ENCODE results near the gene LCE3E.
"Not testable (repeated sequence)": the region's sequence is repeated elsewhere in the genome, so short reads cannot be mapped to it uniquely, and the experiment has no call there.

The LCE3E gene

GRCh38 chr1:152566681-152567080 is at the start of gene LCE3E:
Gene LCE3E (minus strand): TSS chr1:152566780. CDS start chr1:152566208, 572 bp downstream.
- intact Hi-C loops (cut with DNase I): no loop called here
- DNase-seq: no peak

DNA sequence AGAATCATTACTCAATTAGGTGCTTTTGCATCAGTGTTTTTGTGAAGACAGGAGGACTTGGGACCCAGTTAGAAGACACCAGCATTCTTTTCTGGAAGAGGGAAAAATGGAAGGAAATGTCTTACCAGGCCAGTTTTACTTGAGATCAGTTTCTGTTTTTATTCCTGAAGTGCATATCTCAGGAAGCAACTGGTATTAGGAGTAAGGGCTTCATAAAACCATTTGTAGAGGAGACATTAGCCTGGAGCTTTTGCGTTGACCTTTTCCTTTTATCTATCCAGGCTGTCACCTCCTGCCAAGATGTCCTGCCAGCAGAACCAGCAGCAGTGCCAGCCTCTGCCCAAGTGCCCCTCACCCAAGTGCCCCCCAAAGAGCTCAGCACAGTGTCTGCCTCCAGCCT is 46.9 kb upstream of the LCE3E start, which contains the start of gene LCE3B:
TSS of gene LCE3B (plus strand) at position 301 of the 400 bp plus-strand sequence. CDS start at position 301, 0 bp downstream.
- intact Hi-C loops (cut with DNase I): no loop called here

DNA sequence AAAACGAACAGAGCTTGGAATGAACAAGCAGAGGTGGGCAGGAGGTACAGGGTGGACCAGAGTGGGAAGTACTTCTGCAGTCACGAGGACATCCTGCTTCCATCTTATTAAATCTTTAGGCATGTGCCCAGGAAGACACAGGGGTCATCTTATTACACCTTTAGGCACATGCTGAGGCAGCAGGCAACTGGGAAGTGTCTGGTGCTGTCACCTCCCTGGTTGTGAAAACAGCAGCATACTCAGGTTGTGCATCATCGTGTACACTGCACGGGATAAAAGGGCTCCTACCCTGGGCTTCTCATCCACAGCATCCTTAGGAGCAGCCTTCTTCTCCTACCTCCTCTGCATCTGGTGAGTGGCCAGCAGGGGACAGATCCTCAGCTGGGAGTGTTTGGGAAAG is 33.4 kb upstream of the LCE3E start, which contains the start of gene LCE3C:
TSS of gene LCE3C (plus strand) at position 301 of the 400 bp plus-strand sequence. CDS start 498 bp downstream, outside the sequence.
- intact Hi-C loops (cut with DNase I): no loop called here
- no peak for DNase-seq

More for the DNA sequence above, 46.9 kb upstream of the LCE3E start, which contains the start of gene LCE3B:
- DNase-seq: no peak

DNA sequence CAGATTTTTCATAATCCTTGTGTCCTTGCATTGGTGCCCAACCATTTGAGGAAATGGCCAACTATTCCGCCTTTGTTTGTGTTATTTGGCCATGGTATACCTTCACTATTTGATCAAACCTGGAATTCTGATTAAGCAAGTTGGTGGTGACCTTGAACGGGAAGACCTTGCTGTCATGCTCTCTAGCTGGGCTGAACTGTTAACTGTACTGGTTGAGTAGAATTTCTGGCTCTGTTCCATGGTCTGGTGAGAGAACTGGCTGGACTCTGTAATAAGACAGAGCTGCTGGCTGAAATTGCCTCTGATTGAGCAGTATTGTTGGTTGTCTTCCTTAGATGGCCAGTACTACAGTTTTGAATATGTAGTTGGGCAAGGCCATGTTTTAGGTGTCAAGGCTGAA is 30.4 kb upstream of the LCE3E start:
- intact Hi-C loops (cut with DNase I): no loop called here
- no peak for DNase-seq

DNA sequence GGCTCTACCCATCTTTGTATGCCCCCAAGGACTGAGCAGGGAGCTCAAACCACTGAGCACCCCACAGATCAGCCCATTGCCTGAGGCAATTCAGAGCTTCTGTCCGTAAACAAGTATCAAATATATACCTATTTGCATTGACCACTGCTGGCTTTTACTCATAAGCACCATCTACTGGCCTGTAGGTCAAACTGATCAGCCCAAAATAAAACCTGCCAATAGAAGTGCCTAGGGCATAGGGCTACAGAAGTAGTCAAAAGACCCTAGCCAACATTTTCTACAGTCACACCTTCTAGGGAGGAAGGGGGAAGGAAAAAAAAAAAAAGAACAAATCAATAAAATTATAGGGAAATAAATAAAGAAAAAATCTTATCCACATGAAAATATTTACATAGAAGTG is 19.0 kb upstream of the LCE3E start:
- intact Hi-C loops (cut with DNase I): no loop called here
- DNase-seq: no peak

DNA sequence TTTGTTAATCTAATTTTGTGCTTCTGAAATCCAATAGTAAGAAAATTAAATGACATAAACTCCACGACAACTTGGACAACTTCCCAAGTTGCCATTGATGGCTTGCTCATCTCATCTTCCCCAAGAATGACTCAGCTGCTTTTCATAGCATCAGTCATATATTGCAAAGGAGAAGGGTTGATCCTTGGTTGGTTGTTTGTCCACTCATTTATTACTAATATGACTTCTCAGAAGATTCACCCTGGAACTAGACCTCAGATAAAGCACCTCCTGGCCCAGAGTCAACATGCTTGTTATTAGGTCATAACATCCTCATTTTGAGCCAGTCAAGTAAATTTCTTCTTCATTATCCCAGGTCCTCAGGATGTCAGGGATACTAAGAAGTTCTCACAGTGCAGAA is 16.1 kb upstream of the LCE3E start:
- DNase-seq: no peak
- intact Hi-C loops (cut with DNase I): no loop called here

DNA sequence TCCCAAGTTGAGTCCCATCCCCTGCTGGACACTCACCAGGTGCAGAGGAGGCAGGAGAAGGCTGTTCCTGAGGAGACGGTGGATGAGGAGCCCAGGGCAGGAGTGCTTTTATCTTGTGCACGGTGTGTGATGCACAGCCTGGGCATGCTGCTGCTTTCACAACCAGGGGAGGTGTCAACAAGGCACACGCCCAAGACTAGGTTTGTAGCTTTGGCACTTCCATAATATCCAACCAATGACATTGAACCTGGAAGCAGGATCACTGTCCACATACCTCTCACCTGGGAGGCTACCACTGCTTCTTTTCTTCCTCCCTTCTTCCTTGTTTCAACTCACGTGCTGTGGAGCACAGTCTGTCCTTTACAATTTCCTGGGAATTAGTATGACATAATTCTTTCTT is 13.9 kb upstream of the LCE3E start, which contains the start of gene LCE3D:
TSS of gene LCE3D (minus strand) at position 84 of the 400 bp plus-strand sequence. CDS start 580 bp downstream, outside the sequence.
- intact Hi-C loops (cut with DNase I): no loop called here
- no peak for DNase-seq

DNA sequence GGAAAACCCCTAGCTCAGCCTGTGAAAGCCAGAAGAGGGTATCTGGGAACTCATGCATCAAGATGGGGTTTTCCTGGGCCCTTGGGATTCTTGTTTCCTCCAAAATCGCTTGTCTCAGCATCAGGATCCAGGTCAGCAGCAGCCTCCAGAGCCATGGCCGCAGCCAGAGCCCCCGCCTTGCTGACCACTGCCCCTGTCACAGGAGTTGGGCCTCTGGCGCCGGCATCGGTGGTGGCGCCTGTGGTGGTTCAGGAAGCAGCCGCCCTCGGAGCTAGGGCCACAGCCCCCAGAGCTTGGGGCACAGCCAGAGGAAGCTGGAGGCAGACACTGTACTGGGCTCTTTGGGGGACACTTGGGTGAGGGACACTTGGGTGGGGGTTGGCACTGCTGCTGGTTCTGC is 12.9 kb upstream of the LCE3E start:
- DNase-seq; intact Hi-C loops (cut with DNase I): not testable (repeated sequence)

DNA sequence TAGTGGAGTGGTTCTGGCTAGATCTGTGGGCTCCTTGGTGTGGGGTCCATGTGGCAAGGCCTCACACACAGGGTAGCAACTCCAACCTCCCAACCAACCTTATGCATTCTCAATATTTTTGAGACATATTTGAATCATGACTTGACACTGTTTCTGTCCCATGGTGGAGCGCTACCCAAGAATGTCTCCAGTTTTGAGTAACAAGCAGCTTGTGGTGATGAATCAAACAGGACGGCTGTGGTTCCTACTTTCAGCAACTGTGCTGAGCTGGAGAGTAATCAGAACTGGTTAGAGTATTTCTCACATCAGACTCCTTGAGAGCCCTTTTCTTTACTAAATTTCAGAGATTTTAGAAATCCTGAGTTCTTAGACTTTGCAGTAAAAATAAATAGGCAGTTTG is 10.6 kb upstream of the LCE3E start:
- intact Hi-C loops (cut with DNase I): no loop called here
- no peak for DNase-seq

GRCh38 chr1:152565535-152566215 is 905 bp downstream of the LCE3E start:
- intact Hi-C loops (cut with DNase I): no loop called here

DNA sequence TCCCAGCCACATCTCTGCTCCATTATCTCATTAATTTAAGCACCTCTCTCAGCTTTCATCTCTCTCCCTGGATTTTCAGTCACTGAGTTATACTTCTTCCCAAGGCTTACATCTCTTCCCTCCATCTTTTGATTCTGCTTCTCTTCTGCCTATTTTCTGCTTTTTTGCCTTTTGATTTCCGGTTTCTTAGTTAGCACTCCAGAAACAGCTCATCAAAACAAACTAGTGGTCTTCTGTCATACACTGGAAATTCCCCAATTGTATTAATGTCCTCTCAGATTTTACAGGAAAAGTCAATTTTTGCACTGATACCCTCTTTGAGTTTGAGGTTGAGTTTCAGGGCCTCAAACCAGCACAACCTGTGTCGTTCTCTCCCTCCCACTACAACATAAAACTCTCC is 1.5 kb downstream of the LCE3E start:
- intact Hi-C loops (cut with DNase I): no loop called here
- DNase-seq: no peak

More at GRCh38 chr1:152565535-152566215, 905 bp downstream of the LCE3E start:
- no peak for DNase-seq

DNA sequence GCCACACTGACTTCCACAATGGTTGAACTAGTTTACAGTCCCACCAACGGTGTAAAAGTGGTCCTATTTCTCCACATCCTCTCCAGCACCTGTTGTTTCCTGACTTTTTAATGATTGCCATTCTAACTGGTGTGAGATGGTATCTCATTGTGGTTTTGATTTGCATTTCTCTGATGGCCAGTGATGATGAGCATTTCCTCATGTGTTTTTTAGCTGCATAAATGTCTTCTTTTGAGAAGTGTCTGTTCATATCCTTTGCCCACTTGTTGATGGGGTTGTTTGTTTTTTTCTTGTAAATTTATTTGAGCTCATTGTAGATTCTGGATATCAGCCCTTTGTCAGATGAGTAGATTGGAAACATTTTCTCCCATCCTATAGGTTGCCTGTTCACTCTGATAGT is 18.2 kb downstream of the LCE3E start:
- intact Hi-C loops (cut with DNase I): not testable (repeated sequence)

GRCh38 chr1:152546704-152547103 is 19.9 kb downstream of the LCE3E start:
- intact Hi-C loops (cut with DNase I): no loop called here
- DNase-seq: no peak

More for the DNA sequence above, 18.2 kb downstream of the LCE3E start:
- not testable (repeated sequence) for DNase-seq

DNA sequence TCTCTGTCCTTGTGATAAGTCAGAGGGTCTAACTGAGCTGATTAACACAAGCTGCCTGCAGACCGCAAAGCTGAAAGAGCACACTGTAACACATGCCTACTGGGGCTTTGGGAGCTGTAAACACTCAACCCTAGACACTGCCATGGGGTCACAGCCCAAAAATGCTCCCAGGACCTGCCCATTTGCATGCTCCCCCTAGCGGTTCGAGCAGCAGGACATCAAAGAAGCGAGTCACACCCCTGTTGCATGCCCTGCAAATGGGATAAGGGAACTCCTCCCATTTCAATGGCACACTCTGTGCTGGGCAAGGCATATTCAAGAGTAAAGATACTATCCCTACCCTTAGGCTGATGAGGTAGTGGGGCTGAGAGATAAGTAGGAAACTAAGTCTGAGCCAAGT is 22.8 kb downstream of the LCE3E start:
- DNase-seq: no peak

DNA sequence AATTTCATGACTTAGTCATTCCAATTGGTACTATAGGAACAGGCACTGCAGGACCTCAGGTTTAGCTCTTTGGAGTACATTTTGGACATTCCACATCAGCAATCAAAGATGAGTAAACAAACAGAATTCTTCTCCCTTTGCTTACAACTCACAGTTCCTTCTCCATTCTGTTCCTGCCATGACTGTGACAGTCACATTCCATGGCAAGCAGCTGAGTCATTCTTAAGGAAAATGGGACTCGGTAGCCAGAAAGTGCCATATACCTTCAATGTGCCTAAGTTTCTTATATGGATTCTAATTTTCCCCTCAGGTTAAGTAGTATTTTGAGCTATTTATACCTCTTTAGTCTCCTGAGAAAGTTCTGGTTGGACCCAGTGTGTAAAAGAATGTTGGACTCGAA is 26.7 kb downstream of the LCE3E start:
- intact Hi-C loops (cut with DNase I): no loop called here
- DNase-seq: no peak

More for the DNA sequence above, 22.8 kb downstream of the LCE3E start:
- intact Hi-C loops (cut with DNase I): no loop called here

GRCh38 chr1:152537496-152537895 is 29.1 kb downstream of the LCE3E start:
- intact Hi-C loops (cut with DNase I): no loop called here
- DNase-seq: no peak

DNA sequence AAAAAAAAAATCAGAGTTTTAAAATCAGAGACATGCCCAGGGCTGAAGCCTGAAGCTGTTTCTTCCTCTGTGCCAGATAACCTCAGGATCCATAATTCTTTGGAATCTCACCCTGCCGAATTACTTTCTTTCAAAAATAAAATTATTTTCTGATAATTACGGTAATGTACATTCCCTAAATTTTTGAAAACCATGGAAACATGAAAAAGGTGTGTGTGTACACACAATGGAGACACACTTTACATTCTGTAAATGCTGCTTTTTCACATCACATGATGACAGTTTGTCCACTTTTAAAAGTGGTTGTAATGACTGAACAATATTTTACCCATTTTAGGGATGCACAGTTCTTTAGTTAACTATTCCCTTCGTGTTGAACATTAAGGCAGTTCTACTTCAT is 30.8 kb downstream of the LCE3E start:
- no peak for DNase-seq
- intact Hi-C loops (cut with DNase I): no loop called here

DNA sequence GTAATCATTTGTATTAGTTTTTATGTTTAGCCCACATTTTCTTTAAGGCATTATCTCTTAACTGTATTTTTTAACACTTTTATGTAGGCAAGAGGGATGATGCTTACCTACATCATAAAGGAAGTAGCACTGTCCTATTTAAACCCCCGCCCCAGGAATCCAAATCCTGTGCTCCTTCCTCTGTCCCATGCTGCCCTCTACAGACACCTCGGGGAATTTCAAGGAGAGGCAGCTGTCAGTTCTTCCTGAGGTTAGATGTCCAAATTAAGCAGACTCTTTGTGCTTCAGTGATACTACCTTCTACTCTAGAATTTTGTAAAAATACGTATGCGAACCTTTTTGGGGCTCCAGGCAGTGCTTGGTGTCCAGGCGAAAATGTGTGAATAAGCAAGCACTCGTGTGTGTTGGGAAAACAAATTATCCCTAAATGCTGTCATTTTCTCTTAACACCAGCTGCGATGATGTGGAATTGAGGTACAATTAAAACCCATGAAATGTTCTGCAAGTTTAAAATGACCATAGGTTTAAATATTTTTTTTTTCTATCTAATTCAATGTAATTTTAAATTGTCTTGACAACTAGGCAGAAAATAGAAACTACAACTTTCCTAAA is 33.1 kb downstream of the LCE3E start:
- DNase-seq: peak in 18 of 42 donors; percentile 6 to 65 (median 22)

GRCh38 chr1:152525080-152525641 is 41.4 kb downstream of the LCE3E start:
- intact Hi-C loops (cut with DNase I): no loop called here
- DNase-seq: no peak

More for the DNA sequence above, 33.1 kb downstream of the LCE3E start:
- intact Hi-C loops (cut with DNase I): no loop called here

GRCh38 chr1:152520561-152521090 is 46.0 kb downstream of the LCE3E start:
- intact Hi-C loops (cut with DNase I): no loop called here
- no peak for DNase-seq
